Ascending aorta (tissue), 2 donors: ENCODE results near the gene CMIP. TPM values are rescaled to one million over a fixed set of nuclear protein-coding genes. Genes with fewer than 3 reads are reported as not detected.

Source experiments
- DNase-seq, 2 donors: peaks; one replicate each; pipeline ENCODE4 v3.0.0-alpha.2; 2019; ENCODE audit warnings: low spot score in 2 of 2
- H3K27ac ChIP-seq, 2 donors: fragments of 200-600 bp; sonication (generic); one replicate each; pipeline ENCODE4 v1.5.1; 2016 to 2017; ENCODE audit warnings: mild to moderate bottlenecking in 1 of 2
- H3K27me3 ChIP-seq: fragments of 200-600 bp; sonication (generic); one replicate; pipeline ENCODE4 v1.5.1; 2017
- H3K36me3 ChIP-seq, 2 donors: fragments of 200-600 bp; sonication (generic); one replicate each; pipeline ENCODE4 v1.5.1; 2016
- H3K4me1 ChIP-seq, 2 donors: fragments of 200-600 bp; sonication (generic); one replicate each; pipeline ENCODE4 v1.5.1; 2016 to 2017; ENCODE audit warnings: mild to moderate bottlenecking in 1 of 2
- H3K4me3 ChIP-seq, 2 donors: fragments of 200-600 bp; sonication (generic); one replicate each; pipeline ENCODE4 v1.5.1; 2016 to 2017; ENCODE audit warnings: mild to moderate bottlenecking in 1 of 2
- H3K9me3 ChIP-seq, 2 donors: fragments of 200-600 bp; sonication (generic); one replicate each; pipeline ENCODE4 v1.5.1; 2016
- intact Hi-C: fragments of 100-400 bp; cut with DNase I; formaldehyde crosslinking; loops from one replicate; pipeline ENCODE4 v1.15.1; 2023
- total RNA-seq: library from RNA; depleted of rRNA; stranded (reverse); fragments of >200 nt; gene quantifications from one replicate; pipeline ENCODE4 v1.1.0, GENCODE V29; 2016
- TF ChIP-seq, protein P1 (sequence below), 3 experiments: fragments of 200-600 bp in 2 of 3; fragments of 450-650 bp in 1 of 3; sonication (generic) in 2 of 3; IDR thresholded peaks; one replicate each; pipeline ENCODE4 v1.5.1; 2016 to 2019; ENCODE audit warnings: antibody characterized with exemption in 3 of 3, mild to moderate bottlenecking in 1 of 3, moderate library complexity in 1 of 3

The CMIP gene
- total RNA-seq, 1 donor from 2014 or later, result 110 TPM

DNA sequence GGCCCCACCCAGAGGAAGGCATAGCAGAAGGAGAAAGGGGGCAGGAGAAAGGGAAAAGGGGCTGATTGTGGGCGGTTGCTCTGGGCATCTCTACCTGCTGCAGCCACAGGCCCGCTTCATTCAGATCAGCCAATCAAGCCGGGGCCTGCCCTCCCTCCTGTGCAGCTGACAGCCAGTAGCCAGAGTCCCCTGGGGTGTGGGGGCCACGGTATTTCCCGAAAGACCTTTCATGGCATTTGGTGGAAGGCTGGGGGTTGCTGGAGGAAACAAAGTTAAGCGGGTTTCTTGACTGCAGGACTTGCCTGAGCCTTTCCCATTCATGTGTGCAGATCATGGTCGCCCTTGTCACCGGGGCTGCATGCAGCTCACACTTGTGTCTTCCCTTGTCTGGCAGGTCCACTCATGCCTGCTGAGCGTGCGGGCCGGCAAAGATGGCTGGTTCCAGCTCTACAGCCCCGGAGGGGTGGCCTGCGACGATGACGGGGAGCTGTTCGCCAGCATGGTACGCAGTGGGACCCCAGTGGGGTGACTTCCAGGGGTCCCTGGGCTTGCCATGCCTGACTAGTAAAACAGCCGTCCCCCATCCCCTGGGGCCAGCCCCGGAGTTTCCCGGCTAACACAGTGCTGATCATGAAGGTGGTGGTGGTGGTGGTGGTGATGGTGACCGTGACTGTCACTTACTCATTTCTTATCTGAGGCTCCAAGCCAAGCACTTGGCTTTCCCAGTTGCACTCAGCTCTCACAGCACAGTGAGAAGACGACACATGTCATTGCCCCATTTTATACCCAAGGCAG lies 251.8 kb downstream of the CMIP start:
- H3K36me3 ChIP-seq, result peaks cover 9 to 32% of the 10 kb centered on the region in 2 donors
- no peak overlapping the region for H3K27ac ChIP-seq
- no peak overlapping the region for H3K4me3 ChIP-seq
- TF ChIP-seq, protein P1, sequence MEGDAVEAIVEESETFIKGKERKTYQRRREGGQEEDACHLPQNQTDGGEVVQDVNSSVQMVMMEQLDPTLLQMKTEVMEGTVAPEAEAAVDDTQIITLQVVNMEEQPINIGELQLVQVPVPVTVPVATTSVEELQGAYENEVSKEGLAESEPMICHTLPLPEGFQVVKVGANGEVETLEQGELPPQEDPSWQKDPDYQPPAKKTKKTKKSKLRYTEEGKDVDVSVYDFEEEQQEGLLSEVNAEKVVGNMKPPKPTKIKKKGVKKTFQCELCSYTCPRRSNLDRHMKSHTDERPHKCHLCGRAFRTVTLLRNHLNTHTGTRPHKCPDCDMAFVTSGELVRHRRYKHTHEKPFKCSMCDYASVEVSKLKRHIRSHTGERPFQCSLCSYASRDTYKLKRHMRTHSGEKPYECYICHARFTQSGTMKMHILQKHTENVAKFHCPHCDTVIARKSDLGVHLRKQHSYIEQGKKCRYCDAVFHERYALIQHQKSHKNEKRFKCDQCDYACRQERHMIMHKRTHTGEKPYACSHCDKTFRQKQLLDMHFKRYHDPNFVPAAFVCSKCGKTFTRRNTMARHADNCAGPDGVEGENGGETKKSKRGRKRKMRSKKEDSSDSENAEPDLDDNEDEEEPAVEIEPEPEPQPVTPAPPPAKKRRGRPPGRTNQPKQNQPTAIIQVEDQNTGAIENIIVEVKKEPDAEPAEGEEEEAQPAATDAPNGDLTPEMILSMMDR (IDR thresholded peaks at IDR 0.05), result no peak
- intact Hi-C loops, result no loop called here
- DNase-seq, result no peak
- H3K4me1 ChIP-seq, result no peaks in the 10 kb centered on the region
- H3K27me3 ChIP-seq, result no peaks in the 10 kb centered on the region
- H3K9me3 ChIP-seq, result no peaks in the 10 kb centered on the region

DNA sequence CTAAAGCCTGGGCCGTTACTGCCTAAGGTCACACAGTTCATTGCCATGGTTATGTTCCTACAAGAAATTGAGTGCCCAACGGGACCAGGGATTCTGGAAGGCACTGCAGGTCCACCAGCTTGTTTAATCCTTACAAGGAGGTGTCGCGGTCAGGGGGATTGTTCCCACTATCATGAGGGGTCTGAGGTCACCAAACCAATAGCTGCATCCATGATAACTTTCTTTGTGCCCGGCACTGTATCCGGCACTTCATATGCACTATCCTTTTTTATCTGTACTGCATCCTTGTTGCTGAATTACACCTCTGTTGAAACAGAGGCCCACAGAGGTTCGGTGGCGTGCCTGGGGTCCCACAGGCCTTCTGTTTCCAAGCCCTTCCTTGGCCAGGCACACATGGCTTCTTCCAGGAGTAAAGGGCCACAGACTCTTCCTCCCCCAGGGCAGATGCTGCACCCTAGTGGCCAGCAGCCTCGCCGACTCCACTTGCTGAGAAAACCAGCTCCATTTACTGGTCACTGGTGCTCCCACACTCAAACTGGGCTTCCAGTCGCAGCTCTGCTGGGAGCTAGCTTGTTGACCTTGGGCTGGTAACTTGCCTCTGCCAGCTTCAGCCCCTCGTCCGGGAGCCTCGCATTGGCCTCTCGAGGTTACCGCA lies 252.5 kb downstream of the CMIP start:
- Histone ChIP-seq H3K9me3 (no peaks in the 10 kb centered on the region), H3K27ac (no peak overlapping the region), H3K4me1 (no peaks in the 10 kb centered on the region), H3K36me3 (peaks cover 13 to 38% of the 10 kb centered on the region in 2 donors), H3K27me3 (no peaks in the 10 kb centered on the region), H3K4me3 (no peak overlapping the region)
- DNase-seq, result no peak
- TF ChIP-seq, protein P1 (IDR thresholded peaks at IDR 0.05), result peak; percentile 33 to 64 (median 52)
- intact Hi-C loops, result no loop called here

DNA sequence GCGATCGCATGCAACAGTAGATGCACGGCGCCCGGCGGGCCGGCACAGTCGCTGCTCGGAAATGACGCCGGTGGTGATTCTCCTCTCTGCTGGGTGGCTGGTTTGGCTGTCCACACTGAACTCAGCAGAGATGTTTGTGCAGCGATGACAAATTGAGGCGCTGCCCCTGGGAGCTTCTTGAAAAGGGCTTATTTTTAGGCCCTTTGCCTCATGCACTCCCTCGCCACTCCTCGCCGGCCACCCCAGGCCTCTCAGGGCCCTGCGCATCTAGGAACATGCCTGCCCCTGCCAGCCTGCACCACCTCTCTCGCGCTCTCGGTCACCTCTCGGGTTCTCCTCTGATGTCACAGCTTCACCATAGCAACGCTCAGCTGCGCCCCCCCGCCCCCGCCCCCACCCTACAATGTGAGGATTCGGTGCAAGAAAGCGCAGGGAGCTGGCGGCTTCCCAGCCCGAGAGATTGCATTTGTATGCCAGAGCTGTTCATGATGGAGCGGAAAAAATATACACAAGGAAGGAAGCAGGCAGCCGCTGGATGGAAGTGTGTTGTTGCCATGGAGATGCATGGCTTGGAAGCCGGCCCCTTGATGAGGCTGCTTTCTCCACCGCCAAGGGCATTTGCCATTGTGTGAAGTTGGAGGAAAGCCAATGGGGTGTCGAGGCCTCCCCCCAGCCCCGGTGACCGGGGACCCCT lies 253.2 kb downstream of the CMIP start:
- no peaks in the 10 kb centered on the region for H3K4me1 ChIP-seq
- DNase-seq, result no peak
- peak overlapping the region in 1 of 2 donors; percentile 18 for H3K27ac ChIP-seq

DNA sequence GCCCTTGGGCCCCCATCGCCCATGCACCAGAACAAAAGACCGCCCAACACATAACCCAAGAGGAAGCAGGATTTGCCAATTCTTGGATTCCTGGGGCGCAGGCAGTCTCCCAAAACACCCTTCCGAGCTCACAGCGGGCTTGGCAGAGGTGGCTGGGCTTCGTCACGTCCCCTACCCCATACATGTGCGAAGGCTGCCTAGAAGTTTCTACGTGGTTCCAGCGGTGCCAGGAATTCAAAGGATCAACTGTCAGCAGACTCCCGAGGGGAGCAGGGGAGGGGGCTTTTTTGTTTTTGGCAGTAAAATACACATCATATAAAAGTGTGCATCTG lies 253.7 kb downstream of the CMIP start:
- DNase-seq, result no peak
- Histone ChIP-seq H3K9me3 (no peaks in the 10 kb centered on the region), H3K4me3 (no peak overlapping the region), H3K36me3 (peaks cover 13 to 36% of the 10 kb centered on the region in 2 donors), H3K4me1 (no peaks in the 10 kb centered on the region), H3K27me3 (no peaks in the 10 kb centered on the region), H3K27ac (no peak overlapping the region)
- TF ChIP-seq, protein P1 (IDR thresholded peaks at IDR 0.05), result no peak
- intact Hi-C loops, result no loop called here

More for the DNA sequence above, 253.2 kb downstream of the CMIP start:
- H3K4me3 ChIP-seq, result no peak overlapping the region
- no peaks in the 10 kb centered on the region for H3K9me3 ChIP-seq
- H3K36me3 ChIP-seq, result peaks cover 13 to 36% of the 10 kb centered on the region in 2 donors
- TF ChIP-seq, protein P1 (IDR thresholded peaks at IDR 0.05), result no peak
- no peaks in the 10 kb centered on the region for H3K27me3 ChIP-seq
- intact Hi-C loops, result no loop called here

DNA sequence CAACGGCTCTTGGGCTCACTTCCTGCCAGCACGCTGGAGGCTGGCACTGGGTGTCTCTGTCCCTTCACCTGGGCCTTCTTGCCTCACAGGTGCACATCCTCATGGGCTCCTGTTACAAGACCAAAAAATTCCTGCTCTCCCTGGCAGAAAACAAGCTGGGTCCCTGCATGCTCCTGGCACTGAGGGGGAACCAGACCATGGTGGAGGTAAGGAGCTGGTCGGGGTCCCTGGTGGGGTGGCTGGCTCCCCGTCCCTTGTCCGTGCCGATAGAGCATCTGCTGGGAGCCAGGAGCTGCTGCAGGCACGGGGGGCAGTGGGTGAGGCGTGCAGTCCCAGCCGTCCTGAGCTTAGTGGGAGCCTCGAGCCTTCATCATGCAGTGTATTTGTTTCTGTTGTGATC lies 255.0 kb downstream of the CMIP start:
- Histone ChIP-seq H3K27ac (no peak overlapping the region), H3K36me3 (peaks cover 7 to 33% of the 10 kb centered on the region in 2 donors), H3K4me1 (no peaks in the 10 kb centered on the region), H3K9me3 (no peaks in the 10 kb centered on the region), H3K27me3 (no peaks in the 10 kb centered on the region), H3K4me3 (no peak overlapping the region)
- DNase-seq, result no peak
- TF ChIP-seq, protein P1 (IDR thresholded peaks at IDR 0.05), result no peak
- intact Hi-C loops, result no loop called here
